GM18499 (cell line): Measurements from ENCODE around the gene ADGRF1.

ENCODE experiments used
- ATAC-seq: cut with Tn5 transposase; IDR thresholded peaks from one replicate; pipeline ENCODE4 v1.9.1; 2021; ENCODE audit warnings: moderate number of reproducible peaks; ENCODE audit not compliant: insufficient read depth, unreplicated experiment

The ADGRF1 gene

DNA sequence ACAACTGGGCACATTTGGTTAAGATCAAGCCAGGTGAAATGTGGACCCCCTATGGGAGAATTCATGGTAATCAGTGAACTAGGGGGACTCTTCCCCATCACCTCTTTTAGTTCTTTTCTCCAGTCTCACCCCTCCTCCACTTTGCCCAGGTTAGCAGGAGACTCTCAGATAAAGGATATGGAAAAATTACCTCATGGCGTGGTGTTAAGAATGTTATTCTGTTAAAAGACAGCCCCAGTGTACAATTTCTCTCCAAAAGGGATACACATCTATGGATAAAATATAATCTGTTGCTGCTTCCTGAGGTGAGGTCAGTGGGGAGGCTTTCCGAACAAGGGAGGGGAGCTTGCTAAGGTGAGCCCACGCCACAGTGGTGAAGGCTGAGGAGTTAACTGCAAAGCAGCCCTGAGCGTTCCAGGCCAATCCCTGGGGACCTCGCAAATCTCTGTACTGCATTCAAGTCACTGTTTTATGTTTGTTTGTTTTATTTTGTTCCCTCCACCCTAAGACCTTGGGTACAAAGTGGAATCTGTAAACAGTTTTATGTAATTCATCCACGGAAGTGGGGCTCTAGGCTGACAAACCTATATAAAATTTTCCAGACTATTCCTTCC is 52.0 kb downstream of the ADGRF1 start:
- ATAC-seq = no peak

DNA sequence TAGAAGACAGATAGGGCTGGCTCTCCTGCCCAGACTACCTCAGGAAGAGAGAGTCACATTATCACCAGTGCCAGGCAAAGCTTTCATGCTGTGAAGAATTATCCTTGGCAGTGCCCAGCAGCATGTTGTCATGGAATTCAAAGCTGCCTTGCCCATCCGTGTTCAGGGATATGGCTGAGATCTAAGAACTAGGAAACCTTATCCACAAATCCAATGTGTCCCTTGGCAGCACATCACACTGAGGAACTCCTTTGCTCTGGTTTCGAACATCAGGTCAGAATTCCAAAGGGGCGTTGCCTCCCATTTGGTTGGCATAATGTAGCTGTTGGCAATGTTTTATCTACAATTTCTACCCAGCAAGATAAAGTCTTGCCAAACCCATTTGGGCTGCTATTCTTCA is 52.7 kb downstream of the ADGRF1 start:
- no peak for ATAC-seq

GRCh38 chr6:46985943-46986342 is 56.2 kb downstream of the ADGRF1 start:
- no peak for ATAC-seq

DNA sequence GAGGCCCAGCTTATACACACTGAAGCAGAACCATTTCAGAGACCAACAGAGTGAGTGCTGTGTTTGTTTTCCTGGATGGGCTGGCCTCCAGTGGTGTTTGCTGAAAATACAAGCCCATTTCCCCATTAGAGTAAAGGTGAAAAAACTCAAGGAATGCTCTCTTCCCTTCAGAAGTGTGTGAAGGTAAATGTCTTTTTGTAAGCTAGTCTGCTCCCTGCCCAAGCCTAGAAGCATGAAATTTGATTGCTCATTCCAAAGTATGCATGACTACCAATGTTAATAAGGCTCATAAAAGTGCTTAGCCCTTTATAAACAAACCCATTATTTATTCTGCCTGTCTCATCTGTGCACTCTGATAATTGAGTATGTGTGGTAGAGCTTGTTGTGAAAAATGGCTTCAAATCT is 59.1 kb downstream of the ADGRF1 start:
- no peak for ATAC-seq

DNA sequence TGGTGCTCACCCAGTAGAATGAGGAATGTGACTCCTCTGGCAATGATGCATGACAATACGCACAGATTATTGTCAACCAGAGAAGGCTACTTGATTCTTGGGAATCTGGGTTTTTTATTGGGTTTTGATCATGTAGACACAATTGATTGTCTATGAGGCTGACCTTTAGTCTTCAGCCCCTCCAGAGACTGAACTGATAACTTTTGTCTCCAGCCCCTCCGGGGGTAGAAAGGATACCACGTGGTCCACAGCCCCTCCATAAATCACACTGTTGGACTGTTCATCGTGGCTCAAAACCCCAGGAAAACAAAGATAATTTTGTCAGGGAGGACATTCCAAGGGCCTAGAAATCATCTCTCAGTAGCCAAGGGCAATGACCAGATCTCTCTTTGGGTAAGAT is 62.9 kb downstream of the ADGRF1 start:
- ATAC-seq = no peak

DNA sequence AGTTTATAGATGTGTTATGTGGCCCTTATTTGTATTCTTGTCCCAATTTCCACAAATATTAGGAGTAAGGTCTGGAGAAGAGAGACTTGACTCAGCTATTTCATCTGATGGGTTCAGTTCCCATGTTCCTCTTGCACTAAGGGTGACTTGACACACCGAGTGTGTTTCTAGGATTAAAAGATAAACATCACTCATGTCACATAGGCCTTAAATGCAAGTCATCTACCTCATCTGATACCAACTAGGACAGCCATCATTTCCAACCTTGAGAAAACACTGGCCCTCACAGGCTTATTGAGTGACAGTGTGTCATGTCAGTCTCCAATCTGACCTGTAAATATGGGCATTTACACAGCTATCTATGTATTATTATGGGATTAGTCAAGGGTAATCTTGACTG is 67.3 kb downstream of the ADGRF1 start:
- ATAC-seq = no peak

DNA sequence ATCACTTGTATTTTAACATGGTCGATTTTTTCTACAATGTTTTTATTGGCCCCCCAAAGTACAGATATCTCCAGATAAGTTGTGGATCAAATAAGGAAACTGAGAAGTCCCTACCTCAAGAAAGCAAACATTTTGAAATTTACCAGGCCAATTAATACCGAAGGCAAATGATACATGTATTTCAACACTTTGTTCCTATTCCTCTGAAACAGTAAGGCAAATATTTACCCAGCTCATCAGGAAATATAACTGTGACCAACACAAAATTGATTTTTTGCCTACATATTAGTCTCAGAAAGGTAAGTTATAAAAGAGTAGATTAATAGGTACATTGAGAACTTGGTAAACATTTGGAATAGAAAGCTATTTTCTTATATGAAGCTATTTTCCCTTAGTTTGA is 69.1 kb downstream of the ADGRF1 start:
- ATAC-seq = no peak

DNA sequence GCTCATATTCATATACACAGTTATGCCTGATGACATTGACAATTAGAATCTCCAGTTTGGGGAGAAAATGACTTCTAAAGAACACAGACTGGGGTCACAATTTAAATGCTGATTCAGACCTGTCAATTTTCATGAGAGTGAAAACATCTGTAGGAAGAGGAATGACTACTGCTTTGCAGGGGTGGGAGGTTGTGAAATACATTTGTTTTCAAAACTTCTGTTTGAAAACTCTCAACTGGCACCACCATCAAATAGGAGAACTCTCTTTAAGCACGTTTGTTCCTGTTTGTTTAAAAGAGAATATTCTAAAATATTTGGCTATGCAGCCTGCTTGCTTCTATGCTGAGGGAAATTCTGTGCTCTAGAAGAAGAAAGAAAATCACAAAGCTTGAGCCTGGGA is 69.6 kb downstream of the ADGRF1 start:
- no peak for ATAC-seq

DNA sequence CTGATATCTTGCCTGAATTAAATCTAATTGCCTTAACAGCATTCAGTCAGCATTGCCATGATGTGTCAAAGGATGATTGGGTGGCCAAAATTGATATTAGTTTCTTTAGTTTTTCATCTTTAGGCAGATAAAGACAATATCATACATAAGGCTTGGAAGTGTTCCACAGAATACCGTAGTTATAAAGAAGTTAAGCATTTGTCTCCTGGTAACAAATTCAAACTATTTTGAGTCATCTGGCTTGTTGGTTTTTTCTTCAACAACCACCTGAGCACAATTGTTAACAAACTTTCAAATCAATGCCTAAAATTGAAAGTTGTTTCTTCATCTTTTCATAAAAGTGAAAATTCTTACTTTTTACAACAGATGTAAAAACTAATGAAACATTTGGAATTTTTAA is 72.9 kb downstream of the ADGRF1 start:
- ATAC-seq = no peak

DNA sequence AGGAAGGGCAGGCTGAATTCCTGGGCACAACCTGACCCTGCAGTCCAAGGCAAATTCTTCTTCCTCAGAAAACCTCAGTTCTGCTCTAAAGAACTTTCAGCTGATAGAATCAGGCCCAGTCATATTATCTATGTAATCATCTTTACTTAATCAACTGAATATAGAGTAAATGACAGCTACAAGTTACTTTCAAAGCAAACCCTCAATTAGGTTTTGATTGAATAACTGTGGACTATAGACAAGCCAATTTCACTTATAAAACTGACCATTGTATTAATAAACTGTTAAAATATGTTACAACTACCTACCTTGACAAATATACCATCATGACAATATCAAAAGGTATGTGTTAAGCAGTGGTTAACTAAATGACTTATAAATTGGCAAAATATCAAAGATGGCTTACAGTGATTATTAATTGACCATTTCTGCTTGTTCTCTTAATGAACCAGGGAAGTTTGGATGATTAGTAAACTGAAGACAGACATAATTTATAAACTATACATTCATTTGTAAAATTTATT is 74.2 kb downstream of the ADGRF1 start:
- no peak for ATAC-seq

DNA sequence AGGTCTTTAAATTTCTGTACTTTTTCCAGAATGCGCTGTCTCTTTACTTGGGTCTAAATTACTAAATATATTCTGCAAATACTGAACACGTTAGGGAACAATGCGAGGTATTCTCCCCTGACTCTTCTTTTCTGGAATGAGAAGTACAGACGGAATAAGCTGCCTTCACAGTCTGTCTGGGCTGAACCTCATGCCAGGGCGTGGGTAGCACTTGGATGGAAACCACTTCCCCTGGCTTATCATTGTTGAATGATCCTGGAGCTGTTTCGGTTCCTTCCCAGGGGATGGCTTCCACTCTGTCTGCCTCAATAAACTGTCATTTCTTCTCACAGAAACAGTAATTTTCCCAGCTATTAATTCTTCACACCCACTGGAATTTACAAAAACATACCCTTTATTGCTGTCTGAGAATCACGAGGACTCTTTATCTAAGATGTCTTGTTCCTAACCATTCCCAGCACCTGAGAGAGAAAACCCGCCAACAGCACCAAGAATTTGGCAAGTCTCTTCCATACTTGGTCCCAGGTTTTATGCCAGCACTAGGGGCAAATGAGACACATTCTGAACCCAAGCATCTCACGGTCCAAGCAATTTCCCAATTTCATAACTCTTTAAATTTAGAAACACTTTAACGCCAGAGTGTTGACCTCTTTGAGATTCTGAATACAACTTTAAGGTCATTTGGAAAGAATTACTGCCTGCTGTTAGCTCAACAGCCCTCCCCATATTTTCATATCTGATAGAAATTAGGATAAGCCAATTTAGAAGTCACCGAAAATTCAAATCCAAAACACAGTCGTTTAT is 77.2 kb downstream of the ADGRF1 start:
- ATAC-seq = no peak

DNA sequence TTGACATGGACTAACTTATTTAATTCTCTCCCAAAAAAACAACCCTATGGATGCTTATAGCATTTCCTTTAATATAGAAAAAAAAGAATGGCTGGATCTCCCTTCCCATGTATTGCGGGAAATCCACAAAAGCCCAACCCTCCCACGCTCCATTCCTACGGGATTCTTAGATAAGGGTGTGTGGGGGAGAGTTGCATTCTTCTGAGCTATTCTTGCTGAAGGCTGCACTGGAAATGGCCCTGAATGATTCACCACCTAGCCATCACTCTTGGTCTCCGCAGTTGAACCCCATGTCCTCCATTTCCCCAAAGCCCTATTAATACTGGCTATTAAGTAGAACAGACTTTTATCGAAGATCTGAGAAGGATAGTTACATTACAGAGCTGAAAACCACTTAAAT is 78.5 kb downstream of the ADGRF1 start:
- ATAC-seq = no peak

DNA sequence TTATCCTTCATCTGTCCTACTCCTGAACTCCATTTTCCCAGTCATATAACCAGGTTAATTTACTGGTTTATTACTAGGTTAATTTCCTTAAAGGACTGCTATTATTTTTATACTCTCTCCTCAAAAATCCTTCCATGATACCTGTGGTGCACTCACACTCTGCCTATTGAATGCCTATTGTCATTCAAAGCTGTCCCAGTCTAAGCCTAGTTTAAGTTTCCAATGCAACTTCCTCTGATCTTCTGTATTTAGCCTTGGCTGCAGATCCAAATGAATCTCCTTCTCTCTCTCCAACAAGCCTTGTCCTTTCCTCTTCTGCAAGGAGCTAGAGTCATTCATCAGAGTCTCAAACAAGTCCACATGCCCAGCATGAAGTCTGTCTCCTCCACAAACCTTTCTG is 79.1 kb downstream of the ADGRF1 start:
- no peak for ATAC-seq

- no peak for ATAC-seq
Observed at GRCh38 chr6:46961711-46962110, 80.4 kb downstream of the ADGRF1 start.

- ATAC-seq = no peak
Observed at GRCh38 chr6:46961232-46961631, 80.9 kb downstream of the ADGRF1 start.

GRCh38 chr6:46959419-46959818 is 82.7 kb downstream of the ADGRF1 start:
- no peak for ATAC-seq

DNA sequence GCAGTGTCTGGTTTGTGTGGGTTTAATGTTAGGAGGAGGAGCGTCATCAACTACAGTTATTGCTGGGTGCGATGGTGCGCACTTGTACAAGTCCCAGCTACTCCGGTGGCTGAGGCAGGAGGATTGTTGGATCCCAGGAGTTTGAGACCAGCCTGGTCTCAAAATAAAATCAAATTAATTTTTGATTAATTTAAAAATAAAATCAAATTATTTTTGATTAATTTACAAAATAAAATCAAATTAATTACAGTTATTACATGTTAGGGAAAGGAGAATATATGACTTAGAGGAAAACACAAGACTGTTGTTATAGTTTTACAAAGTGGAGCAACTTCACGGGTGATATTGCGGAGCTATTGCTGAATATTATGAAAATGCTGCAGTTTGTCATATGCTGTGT is 85.7 kb downstream of the ADGRF1 start:
- no peak for ATAC-seq

DNA sequence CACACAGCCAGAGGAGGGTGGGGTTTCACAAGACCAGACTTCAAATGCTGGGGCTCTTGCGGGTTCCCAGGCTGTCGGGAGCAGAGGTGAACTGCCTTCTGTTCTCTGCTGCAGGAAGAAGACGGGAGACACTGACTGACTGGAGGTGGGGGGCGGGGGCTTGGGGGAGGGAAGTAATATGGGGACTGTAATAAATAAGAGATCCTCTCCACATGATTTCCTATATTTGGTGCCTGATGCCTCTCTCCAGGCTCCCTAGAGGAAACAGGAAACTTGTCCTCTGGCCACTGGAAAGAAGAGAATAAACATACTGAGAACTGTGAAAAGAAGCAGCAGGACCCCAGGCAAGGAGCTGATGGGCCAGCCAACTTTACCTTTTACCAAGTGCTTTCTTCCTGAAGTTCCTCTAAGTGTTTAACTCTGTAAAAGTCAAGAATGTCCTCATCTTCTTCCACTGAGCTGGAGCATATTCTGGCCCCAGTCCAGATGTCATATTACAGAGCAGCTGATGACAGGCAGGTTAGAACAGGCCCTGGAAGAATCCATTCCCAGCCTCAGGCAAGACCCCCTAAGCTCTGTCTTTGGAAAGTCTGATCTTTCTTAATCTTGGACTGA is 87.2 kb downstream of the ADGRF1 start:
- no peak for ATAC-seq

DNA sequence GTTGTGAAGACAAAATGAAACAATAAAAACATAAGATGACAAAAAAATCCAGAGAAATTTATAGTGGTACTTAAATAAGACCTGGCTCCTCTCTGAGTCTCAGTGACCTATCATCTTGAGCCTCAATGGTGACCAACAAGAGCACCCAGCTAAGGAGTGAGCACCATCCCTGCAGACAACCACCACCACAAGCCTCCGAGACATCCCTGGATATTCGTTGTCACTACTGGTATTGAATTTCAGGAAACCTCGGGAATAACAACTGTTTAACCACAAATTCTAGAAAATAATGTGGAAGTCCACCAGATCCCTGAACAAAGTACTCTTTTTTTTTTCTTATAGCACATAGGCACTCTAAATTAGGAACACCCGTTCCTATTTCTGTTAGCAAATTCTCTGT is 88.2 kb downstream of the ADGRF1 start:
- ATAC-seq = no peak

DNA sequence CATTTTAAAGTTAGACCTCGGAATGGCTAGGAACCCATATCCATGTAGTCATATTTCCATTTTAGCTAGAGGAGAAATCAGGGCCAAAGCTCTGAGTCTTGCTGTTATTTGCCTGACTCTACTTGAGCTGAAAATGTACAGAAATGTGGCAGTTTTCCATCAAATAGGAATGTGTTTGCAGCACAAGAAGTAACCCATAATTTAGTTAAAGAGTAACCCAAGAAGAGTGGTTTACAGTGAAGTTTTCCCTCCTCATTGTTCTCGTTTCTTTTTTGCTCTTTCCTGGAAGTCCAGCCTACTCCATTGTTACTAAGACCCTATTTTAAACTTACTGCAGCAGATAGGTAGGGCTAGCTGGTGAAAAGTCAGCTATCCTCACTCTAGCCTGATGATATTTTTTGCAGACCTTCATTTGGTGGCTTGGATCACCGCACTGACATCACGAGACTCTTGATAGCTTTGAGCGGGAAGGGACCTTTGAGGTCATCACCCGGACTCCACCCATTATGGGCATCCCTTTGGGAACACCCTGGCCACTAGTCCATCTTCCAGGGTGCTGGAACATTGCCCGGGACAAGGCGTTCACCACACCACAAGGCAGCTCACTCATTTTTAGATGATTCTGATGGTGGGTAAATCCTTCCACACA is 92.4 kb downstream of the ADGRF1 start:
- ATAC-seq = no peak

- ATAC-seq = no peak
Observed at GRCh38 chr6:46948699-46949098, 93.4 kb downstream of the ADGRF1 start.
